Measurements from ENCODE around the gene GAS7.

GAS7 gene

GRCh38 chr17:9905078-9905415 is 293.4 kb downstream of the GAS7 start, which contains the start of gene RCVRN:
RCVRN (minus strand) TSS chr17:9905271; CDS start chr17:9905180, 91 bp downstream.
- intact Hi-C loops (cut with DNase I) = loop anchor here (10.0 kb wide), 1 partner anchor 710 kb away; no protein-coding TSS in a partner anchor
- no peak for DNase-seq

- intact Hi-C loops (cut with DNase I) = loop anchor here (10.0 kb wide), 1 partner anchor 710 kb away; no protein-coding TSS in a partner anchor
These were observed 293.9 kb downstream of the GAS7 start for GRCh38 chr17:9904277-9905077.

GRCh38 chr17:9902120-9902519 is 296.3 kb downstream of the GAS7 start:
- DNase-seq = no peak
- intact Hi-C loops (cut with DNase I) = loop anchor here (10.0 kb wide), 1 partner anchor 713 kb away; no protein-coding TSS in a partner anchor

More at GRCh38 chr17:9904277-9905077, 293.9 kb downstream of the GAS7 start:
- DNase-seq = no peak

GRCh38 chr17:9900784-9901183 is 297.6 kb downstream of the GAS7 start:
- DNase-seq = no peak
- intact Hi-C loops (cut with DNase I) = loop anchor here (10.0 kb wide), 1 partner anchor 714 kb away; no protein-coding TSS in a partner anchor

- intact Hi-C loops (cut with DNase I) = loop anchor here (10.0 kb wide), 1 partner anchor 715 kb away; no protein-coding TSS in a partner anchor
- no peak for DNase-seq
These were observed 298.3 kb downstream of the GAS7 start for GRCh38 chr17:9900044-9900594.

- intact Hi-C loops (cut with DNase I) = loop anchor here (10.0 kb wide), 1 partner anchor 715 kb away; no protein-coding TSS in a partner anchor
- DNase-seq = no peak
These were observed 298.9 kb downstream of the GAS7 start for GRCh38 chr17:9899280-9900043.

- intact Hi-C loops (cut with DNase I) = no loop called here
- DNase-seq = no peak
These were observed 299.6 kb downstream of the GAS7 start for GRCh38 chr17:9898812-9899211.

- intact Hi-C loops (cut with DNase I) = no loop called here
- DNase-seq = no peak
These were observed 300.9 kb downstream of the GAS7 start for GRCh38 chr17:9897372-9897968.

- intact Hi-C loops (cut with DNase I) = no loop called here
These were observed 302.5 kb downstream of the GAS7 start for GRCh38 chr17:9895923-9896322.

GRCh38 chr17:9894231-9894630 is 304.2 kb downstream of the GAS7 start:
- intact Hi-C loops (cut with DNase I) = no loop called here
- no peak for DNase-seq

More at GRCh38 chr17:9895923-9896322, 302.5 kb downstream of the GAS7 start:
- no peak for DNase-seq

GRCh38 chr17:9893411-9894012 is 304.9 kb downstream of the GAS7 start:
- intact Hi-C loops (cut with DNase I) = no loop called here
- no peak for DNase-seq

GRCh38 chr17:9890124-9890523 is 308.3 kb downstream of the GAS7 start:
- intact Hi-C loops (cut with DNase I) = no loop called here
- peak in 5 of 42 donors; percentile 25 to 43 (median 32) for DNase-seq

- intact Hi-C loops (cut with DNase I) = no loop called here
- DNase-seq = no peak
These were observed 310.9 kb downstream of the GAS7 start for GRCh38 chr17:9887508-9887907.

- peak in 1 of 42 donors; percentile 21 for DNase-seq
- intact Hi-C loops (cut with DNase I) = no loop called here
These were observed 312.1 kb downstream of the GAS7 start for GRCh38 chr17:9886141-9886930.

GRCh38 chr17:9883451-9883850 is 315.0 kb downstream of the GAS7 start:
- intact Hi-C loops (cut with DNase I) = no loop called here

GRCh38 chr17:9880582-9880999 is 317.8 kb downstream of the GAS7 start:
- intact Hi-C loops (cut with DNase I) = no loop called here
- DNase-seq = peak in 7 of 42 donors; percentile 7 to 52 (median 28)

More at GRCh38 chr17:9883451-9883850, 315.0 kb downstream of the GAS7 start:
- no peak for DNase-seq

GRCh38 chr17:9878786-9879525 is 319.4 kb downstream of the GAS7 start:
- intact Hi-C loops (cut with DNase I) = no loop called here
- no peak for DNase-seq

Data from head of caudate nucleus (tissue), 42 donors.